ENCODE data around the gene GPR87.

GPR87 gene

DNA sequence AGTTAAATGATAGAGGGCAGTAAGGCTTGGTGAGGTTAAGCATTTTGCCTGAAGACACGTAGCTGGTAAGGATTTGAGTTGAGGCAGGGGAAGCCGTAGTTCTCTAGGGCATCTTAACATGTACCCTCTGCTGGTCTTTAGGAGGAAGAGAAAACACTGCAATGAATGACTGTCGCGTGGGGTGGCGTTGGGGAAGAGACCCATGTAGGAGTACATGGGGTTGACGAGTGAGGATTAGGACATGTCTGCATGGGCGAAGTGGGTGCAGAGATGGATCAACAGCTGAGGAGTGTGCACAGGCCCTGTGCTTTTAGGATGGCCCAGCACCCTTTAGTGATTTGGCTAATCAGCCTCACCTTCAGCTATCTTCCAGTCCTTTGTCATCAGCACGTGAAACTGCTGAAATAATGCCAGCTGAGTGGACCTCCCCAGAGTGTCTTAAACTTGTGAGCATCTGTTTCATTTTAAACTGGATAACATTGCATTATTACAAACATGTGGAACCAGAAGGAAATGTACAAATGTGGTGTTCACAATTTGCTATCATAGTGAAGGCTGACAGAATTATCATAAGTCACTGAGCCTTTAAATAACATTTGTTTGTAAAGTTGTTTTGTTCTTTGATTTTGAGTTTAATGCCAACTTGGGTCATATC, 53.6 kb downstream of the GPR87 start:
- ChIA-PET CTCF (no interaction called here), POLR2A (no interaction called here)
- TF ChIP-seq BHLHE40 (IDR thresholded peaks at IDR 0.05; ENCODE audit: borderline replicate concordance): no peak
- no peak for TF ChIP-seq SUZ12 (IDR thresholded peaks at IDR 0.05)
- TF ChIP-seq FOXM1 (IDR thresholded peaks at IDR 0.05; ENCODE audit: borderline replicate concordance): no peak
- no peak for TF ChIP-seq TARDBP (IDR thresholded peaks at IDR 0.05)
- no peak for TF ChIP-seq CTBP1 (IDR thresholded peaks at IDR 0.05; ENCODE audit: borderline replicate concordance)
- no peak for TF ChIP-seq ARNT (IDR thresholded peaks at IDR 0.05)
- TF ChIP-seq SP1 (IDR thresholded peaks at IDR 0.05): no peak
- TF ChIP-seq NFRKB (IDR thresholded peaks at IDR 0.05): no peak
- TF ChIP-seq FOXA1 (IDR thresholded peaks at IDR 0.05): no peak
- TF ChIP-seq ZNF384 (IDR thresholded peaks at IDR 0.05): no peak
- TF ChIP-seq, protein P1, sequence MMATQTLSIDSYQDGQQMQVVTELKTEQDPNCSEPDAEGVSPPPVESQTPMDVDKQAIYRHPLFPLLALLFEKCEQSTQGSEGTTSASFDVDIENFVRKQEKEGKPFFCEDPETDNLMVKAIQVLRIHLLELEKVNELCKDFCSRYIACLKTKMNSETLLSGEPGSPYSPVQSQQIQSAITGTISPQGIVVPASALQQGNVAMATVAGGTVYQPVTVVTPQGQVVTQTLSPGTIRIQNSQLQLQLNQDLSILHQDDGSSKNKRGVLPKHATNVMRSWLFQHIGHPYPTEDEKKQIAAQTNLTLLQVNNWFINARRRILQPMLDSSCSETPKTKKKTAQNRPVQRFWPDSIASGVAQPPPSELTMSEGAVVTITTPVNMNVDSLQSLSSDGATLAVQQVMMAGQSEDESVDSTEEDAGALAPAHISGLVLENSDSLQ (IDR thresholded peaks at IDR 0.05): no peak
- no peak for TF ChIP-seq LEF1 (IDR thresholded peaks at IDR 0.05; ENCODE audit: borderline replicate concordance)
- no peak for TF ChIP-seq FOXK2 (IDR thresholded peaks at IDR 0.05)
- no peak for TF ChIP-seq HDGF (IDR thresholded peaks at IDR 0.05; ENCODE audit: borderline replicate concordance)
- no peak for DNase-seq (ENCODE audit: extremely low spot score)

DNA sequence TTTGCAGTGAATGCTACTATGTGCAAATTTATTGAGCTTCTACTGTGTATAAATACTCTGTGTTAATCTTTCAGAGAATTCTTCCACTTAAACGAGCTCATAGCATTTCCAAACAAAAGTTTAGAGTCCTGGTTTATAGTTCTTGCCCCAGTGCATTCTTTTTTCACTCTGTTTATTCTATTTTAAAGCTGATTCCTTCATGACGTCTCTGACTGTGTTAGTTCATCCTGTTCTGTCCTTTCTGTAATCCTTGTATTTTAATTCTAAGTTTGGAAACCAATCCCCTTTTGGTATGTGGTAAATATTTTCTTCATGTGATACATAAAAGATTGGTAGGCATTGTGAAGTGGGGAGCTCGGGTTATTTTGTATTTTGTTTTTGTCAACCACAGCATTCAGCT, 57.0 kb downstream of the GPR87 start:
- ChIA-PET CTCF (no interaction called here), POLR2A (no interaction called here)

DNA sequence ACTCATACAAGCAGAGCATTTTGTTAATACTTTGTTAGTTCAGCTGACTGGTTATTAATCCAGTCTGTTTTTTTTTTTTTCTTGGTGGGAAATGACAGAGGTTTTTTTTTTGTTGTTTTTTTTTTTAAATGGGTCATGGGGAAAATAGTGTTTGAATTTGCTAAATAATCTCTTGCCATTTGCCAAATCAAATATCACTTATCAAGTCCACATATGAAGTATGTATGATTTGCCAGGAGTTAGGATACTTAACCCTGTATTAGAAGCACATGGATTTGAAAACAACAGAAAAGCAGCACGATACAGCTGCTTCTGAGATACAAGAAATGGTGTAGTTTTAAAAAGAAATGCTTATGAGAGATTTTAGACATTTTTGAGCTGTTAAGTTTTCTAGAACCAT, 59.9 kb downstream of the GPR87 start:
- DNase-seq (ENCODE audit: extremely low spot score): no peak
- ChIA-PET CTCF (no interaction called here), POLR2A (no interaction called here)
- no peak for TF ChIP-seq ARNT (IDR thresholded peaks at IDR 0.05)
- no peak for TF ChIP-seq LEF1 (IDR thresholded peaks at IDR 0.05; ENCODE audit: borderline replicate concordance)
- no peak for TF ChIP-seq FOXA1 (IDR thresholded peaks at IDR 0.05)
- no peak for TF ChIP-seq SUZ12 (IDR thresholded peaks at IDR 0.05)
- TF ChIP-seq BHLHE40 (IDR thresholded peaks at IDR 0.05; ENCODE audit: borderline replicate concordance): no peak
- no peak for TF ChIP-seq FOXK2 (IDR thresholded peaks at IDR 0.05)
- no peak for TF ChIP-seq ZNF384 (IDR thresholded peaks at IDR 0.05)
- TF ChIP-seq TARDBP (IDR thresholded peaks at IDR 0.05): no peak
- TF ChIP-seq NFRKB (IDR thresholded peaks at IDR 0.05): no peak
- TF ChIP-seq FOXM1 (IDR thresholded peaks at IDR 0.05; ENCODE audit: borderline replicate concordance): no peak
- TF ChIP-seq HDGF (IDR thresholded peaks at IDR 0.05; ENCODE audit: borderline replicate concordance): no peak
- no peak for TF ChIP-seq L3MBTL2 (conservative IDR thresholded peaks at IDR 0.05)
- TF ChIP-seq, protein P1 (IDR thresholded peaks at IDR 0.05): no peak
- TF ChIP-seq SP1 (IDR thresholded peaks at IDR 0.05): no peak
- TF ChIP-seq CTBP1 (IDR thresholded peaks at IDR 0.05; ENCODE audit: borderline replicate concordance): no peak
- TF ChIP-seq ELF4 (IDR thresholded peaks at IDR 0.05): no peak

More for the DNA sequence above, 57.0 kb downstream of the GPR87 start:
- DNase-seq (ENCODE audit: extremely low spot score): no peak
- TF ChIP-seq FOXA1 (IDR thresholded peaks at IDR 0.05): no peak
- no peak for TF ChIP-seq ZNF384 (IDR thresholded peaks at IDR 0.05)
- no peak for TF ChIP-seq HDGF (IDR thresholded peaks at IDR 0.05; ENCODE audit: borderline replicate concordance)
- no peak for TF ChIP-seq ELF4 (IDR thresholded peaks at IDR 0.05)
- TF ChIP-seq, protein P1 (IDR thresholded peaks at IDR 0.05): no peak
- TF ChIP-seq FOXK2 (IDR thresholded peaks at IDR 0.05): no peak
- TF ChIP-seq CTBP1 (IDR thresholded peaks at IDR 0.05; ENCODE audit: borderline replicate concordance): no peak
- no peak for TF ChIP-seq NFRKB (IDR thresholded peaks at IDR 0.05)
- no peak for TF ChIP-seq FOXM1 (IDR thresholded peaks at IDR 0.05; ENCODE audit: borderline replicate concordance)
- no peak for TF ChIP-seq LEF1 (IDR thresholded peaks at IDR 0.05; ENCODE audit: borderline replicate concordance)
- no peak for TF ChIP-seq SUZ12 (IDR thresholded peaks at IDR 0.05)
- TF ChIP-seq TARDBP (IDR thresholded peaks at IDR 0.05): no peak
- no peak for TF ChIP-seq BHLHE40 (IDR thresholded peaks at IDR 0.05; ENCODE audit: borderline replicate concordance)
- no peak for TF ChIP-seq L3MBTL2 (conservative IDR thresholded peaks at IDR 0.05)
- TF ChIP-seq SP1 (IDR thresholded peaks at IDR 0.05): no peak
- no peak for TF ChIP-seq ARNT (IDR thresholded peaks at IDR 0.05)

DNA sequence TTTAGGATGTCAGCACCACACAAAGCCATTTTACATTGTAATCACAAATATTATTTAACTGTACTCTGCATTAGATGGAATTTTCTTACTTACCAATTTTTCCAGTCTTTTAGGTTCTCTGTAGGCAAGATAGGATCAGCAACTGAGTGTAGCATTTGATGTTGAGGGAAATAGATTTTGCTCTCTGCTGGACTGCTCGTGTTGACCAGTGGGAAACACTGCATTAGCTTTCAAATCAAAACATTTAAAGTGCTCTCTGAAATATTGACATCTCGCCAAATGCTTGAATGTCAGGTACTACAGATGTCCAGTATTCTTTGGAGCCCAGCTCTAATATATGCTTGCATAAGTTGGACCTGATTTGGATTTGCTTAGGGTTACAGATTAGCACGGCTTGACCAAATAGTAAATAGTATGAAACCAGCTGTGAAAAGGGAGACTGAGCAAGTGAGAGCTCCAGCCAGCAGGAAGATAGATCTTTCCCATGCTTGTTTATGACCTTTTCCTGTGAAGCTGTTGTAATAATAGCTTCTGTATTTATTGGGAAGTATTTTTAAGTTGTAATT, 67.8 kb downstream of the GPR87 start:
- no peak for DNase-seq (ENCODE audit: extremely low spot score)
- ChIA-PET CTCF (interaction anchor here (0.6 to 0.8 kb wide), 2 partner anchors 20 to 21 kb away, joined by 3 read pairs; no protein-coding TSS in a partner anchor), POLR2A (no interaction called here)
- TF ChIP-seq TARDBP (IDR thresholded peaks at IDR 0.05) (no peak), LEF1 (IDR thresholded peaks at IDR 0.05; ENCODE audit: borderline replicate concordance) (no peak), BHLHE40 (IDR thresholded peaks at IDR 0.05; ENCODE audit: borderline replicate concordance) (no peak), SP1 (IDR thresholded peaks at IDR 0.05) (no peak), CTBP1 (IDR thresholded peaks at IDR 0.05; ENCODE audit: borderline replicate concordance) (no peak), SUZ12 (IDR thresholded peaks at IDR 0.05) (no peak), ARNT (IDR thresholded peaks at IDR 0.05) (no peak), HDGF (IDR thresholded peaks at IDR 0.05; ENCODE audit: borderline replicate concordance) (no peak), NFRKB (IDR thresholded peaks at IDR 0.05) (no peak), FOXA1 (IDR thresholded peaks at IDR 0.05) (no peak), FOXM1 (IDR thresholded peaks at IDR 0.05; ENCODE audit: borderline replicate concordance) (no peak), L3MBTL2 (conservative IDR thresholded peaks at IDR 0.05) (no peak), ELF4 (IDR thresholded peaks at IDR 0.05) (no peak), ZNF384 (IDR thresholded peaks at IDR 0.05) (no peak)
- TF ChIP-seq, protein P1 (IDR thresholded peaks at IDR 0.05): no peak
